ENCODE data around the gene CACNG4. TPM values are rescaled to one million over a fixed set of nuclear protein-coding genes. Genes with fewer than 3 reads are reported as not detected.

CACNG4 gene
- total RNA-seq: not detected in 2 replicates

- DNase-seq (ENCODE audit: low read depth in 2 of 2): no peak
Observed at GRCh38 chr17:66963909-66964771, at the start of gene CACNG4. CACNG4 (plus strand) TSS chr17:66964707; CDS start chr17:66964912, 205 bp downstream.

- no peak for DNase-seq (ENCODE audit: low read depth in 2 of 2)
Observed at GRCh38 chr17:66915204-66915611, 49.3 kb upstream of the CACNG4 start.

GRCh38 chr17:66915792-66916191, 48.7 kb upstream of the CACNG4 start:
- no peak for DNase-seq (ENCODE audit: low read depth in 2 of 2)

- no peak for DNase-seq (ENCODE audit: low read depth in 2 of 2)
Observed at GRCh38 chr17:66916946-66917345, 47.6 kb upstream of the CACNG4 start.

GRCh38 chr17:66918896-66919295, 45.6 kb upstream of the CACNG4 start:
- no peak for DNase-seq (ENCODE audit: low read depth in 2 of 2)

GRCh38 chr17:66920435-66920834, 44.1 kb upstream of the CACNG4 start:
- no peak for DNase-seq (ENCODE audit: low read depth in 2 of 2)

GRCh38 chr17:66920950-66921349, 43.6 kb upstream of the CACNG4 start:
- DNase-seq (ENCODE audit: low read depth in 2 of 2): no peak

GRCh38 chr17:66923886-66924285, 40.6 kb upstream of the CACNG4 start:
- no peak for DNase-seq (ENCODE audit: low read depth in 2 of 2)

GRCh38 chr17:66925811-66926500, 38.6 kb upstream of the CACNG4 start:
- DNase-seq (ENCODE audit: low read depth in 2 of 2): no peak

GRCh38 chr17:66928949-66929348, 35.6 kb upstream of the CACNG4 start:
- no peak for DNase-seq (ENCODE audit: low read depth in 2 of 2)

- DNase-seq (ENCODE audit: low read depth in 2 of 2): no peak
Observed at GRCh38 chr17:66929591-66929990, 34.9 kb upstream of the CACNG4 start.

GRCh38 chr17:66930933-66931332, 33.6 kb upstream of the CACNG4 start:
- no peak for DNase-seq (ENCODE audit: low read depth in 2 of 2)

- no peak for DNase-seq (ENCODE audit: low read depth in 2 of 2)
Observed at GRCh38 chr17:66932311-66932710, 32.2 kb upstream of the CACNG4 start.

- no peak for DNase-seq (ENCODE audit: low read depth in 2 of 2)
Observed at GRCh38 chr17:66934040-66934439, 30.5 kb upstream of the CACNG4 start.

GRCh38 chr17:66935717-66936116, 28.8 kb upstream of the CACNG4 start:
- DNase-seq (ENCODE audit: low read depth in 2 of 2): no peak

- no peak for DNase-seq (ENCODE audit: low read depth in 2 of 2)
Observed at GRCh38 chr17:66938656-66939055, 25.9 kb upstream of the CACNG4 start.

- no peak for DNase-seq (ENCODE audit: low read depth in 2 of 2)
Observed at GRCh38 chr17:66939461-66940114, 24.9 kb upstream of the CACNG4 start.

GRCh38 chr17:66941249-66941648, 23.3 kb upstream of the CACNG4 start:
- DNase-seq (ENCODE audit: low read depth in 2 of 2): no peak

GRCh38 chr17:66941773-66942450, 22.6 kb upstream of the CACNG4 start:
- no peak for DNase-seq (ENCODE audit: low read depth in 2 of 2)

- no peak for DNase-seq (ENCODE audit: low read depth in 2 of 2)
Observed at GRCh38 chr17:66942451-66943264, 21.8 kb upstream of the CACNG4 start.

- DNase-seq (ENCODE audit: low read depth in 2 of 2): no peak
Observed at GRCh38 chr17:66943484-66943883, 21.0 kb upstream of the CACNG4 start.

All from lung microvascular endothelial cell (primary cell).